MM.1S (cell line): ENCODE results near the gene XK.

ENCODE experiments used
- DNase-seq: peaks from one replicate; pipeline ENCODE4 v3.0.0-alpha.2; 2015
- H2AFZ ChIP-seq: fragments of 300-600 bp; sonication (generic); 2 replicates; pipeline ENCODE4 v1.6.0; 2016; ENCODE audit warnings: antibody characterized with exemption, low read length
- H3F3A ChIP-seq: fragments of 300-600 bp; sonication (generic); 2 replicates; pipeline ENCODE4 v1.6.1; 2016; ENCODE audit warnings: mild to moderate bottlenecking, antibody characterized with exemption, low read length, moderate library complexity, mixed read lengths; ENCODE audit not compliant: insufficient read depth
- H3K27ac ChIP-seq: fragments of 300-600 bp; sonication (generic); 2 replicates; pipeline ENCODE4 v1.5.1; 2016; ENCODE audit warnings: mild to moderate bottlenecking, low read length
- H3K27me3 ChIP-seq: fragments of 300-600 bp; sonication (generic); replicated peaks from 2 replicates; pipeline ENCODE4 v1.6.0; 2016; ENCODE audit warnings: low read length; ENCODE audit not compliant: insufficient read depth
- H3K36me3 ChIP-seq: fragments of 300-600 bp; sonication (generic); replicated peaks from 2 replicates; pipeline ENCODE4 v1.6.1; 2016; ENCODE audit warnings: mild to moderate bottlenecking, low read length, mixed read lengths; ENCODE audit not compliant: insufficient read depth
- H3K4me1 ChIP-seq: fragments of 300-600 bp; sonication (generic); 2 replicates; pipeline ENCODE4 v1.6.1; 2016; ENCODE audit warnings: low read length, mixed read lengths
- H3K4me2 ChIP-seq: fragments of 300-600 bp; sonication (generic); 2 replicates; pipeline ENCODE4 v1.6.0; 2016; ENCODE audit warnings: low read depth, low read length
- H3K4me3 ChIP-seq: fragments of 300-600 bp; sonication (generic); 2 replicates; pipeline ENCODE4 v1.5.1; 2016; ENCODE audit warnings: low read length, mixed read lengths
- H3K79me2 ChIP-seq: fragments of 300-600 bp; sonication (generic); 2 replicates; pipeline ENCODE4 v1.6.1; 2016; ENCODE audit warnings: mixed run types, low read length, mixed read lengths
- H3K9ac ChIP-seq: fragments of 300-600 bp; sonication (generic); 2 replicates; pipeline ENCODE4 v1.6.1; 2016; ENCODE audit warnings: low read length, mixed read lengths
- H3K9me2 ChIP-seq: fragments of 300-600 bp; sonication (generic); replicated peaks from 2 replicates; pipeline ENCODE4 v1.6.1; 2016; ENCODE audit warnings: mild to moderate bottlenecking, low read length, mixed read lengths; ENCODE audit not compliant: insufficient read depth
- H3K9me3 ChIP-seq: fragments of 300-600 bp; sonication (generic); replicated peaks from 2 replicates; pipeline ENCODE4 v1.6.1; 2016; ENCODE audit warnings: mild to moderate bottlenecking, low read length, mixed read lengths; ENCODE audit not compliant: insufficient read depth
- H4K20me1 ChIP-seq: fragments of 300-600 bp; sonication (generic); 2 replicates; pipeline ENCODE4 v1.6.1; 2016; ENCODE audit warnings: mild to moderate bottlenecking, low read length, moderate library complexity, mixed read lengths; ENCODE audit not compliant: insufficient read depth
- CTCF ChIP-seq: fragments of 300-600 bp; sonication (generic); IDR thresholded peaks from 2 replicates; pipeline ENCODE4 v1.5.1; 2016; ENCODE audit warnings: antibody characterized with exemption, low read length, mixed read lengths
- EZH2 ChIP-seq: fragments of 300-600 bp; sonication (generic); optimal IDR thresholded peaks from 2 replicates; pipeline ENCODE3; 2017; ENCODE audit warnings: low read depth, mild to moderate bottlenecking, antibody characterized with exemption, low read length, mixed read lengths
- EZH2phosphoT487 ChIP-seq: fragments of 300-600 bp; sonication (generic); IDR thresholded peaks from 2 replicates; pipeline ENCODE4 v1.6.1; 2018; ENCODE audit warnings: antibody characterized with exemption, low read length

The XK gene

GRCh38 chrX:37745835-37746217, 60.2 kb downstream of the XK start:
- no peak overlapping the region for H3K4me2 ChIP-seq
- H3F3A ChIP-seq = no peaks in the 10 kb centered on the region
- peaks cover 18% of the 10 kb centered on the region for H3K4me1 ChIP-seq
- H2AFZ ChIP-seq = no peak overlapping the region
- no peak for DNase-seq
- H4K20me1 ChIP-seq = no peaks in the 10 kb centered on the region
- no peaks in the 10 kb centered on the region for H3K27me3 ChIP-seq
- peak overlapping the region; percentile 8; the same call in 1 of the 2 replicates for H3K27ac ChIP-seq
- TF ChIP-seq EZH2phosphoT487 (no peak), EZH2 (no peak), CTCF (no peak)
- H3K9me3 ChIP-seq = no peaks in the 10 kb centered on the region
- H3K79me2 ChIP-seq = no peaks in the 10 kb centered on the region
- H3K9ac ChIP-seq = no peak overlapping the region
- H3K9me2 ChIP-seq = no peaks in the 10 kb centered on the region
- H3K36me3 ChIP-seq = no peaks in the 10 kb centered on the region
- H3K4me3 ChIP-seq = no peak overlapping the region

GRCh38 chrX:37746218-37746941, 60.8 kb downstream of the XK start:
- no peak overlapping the region for H3K4me2 ChIP-seq
- H3K4me3 ChIP-seq = no peak overlapping the region
- H3K36me3 ChIP-seq = no peaks in the 10 kb centered on the region
- H3K9me3 ChIP-seq = no peaks in the 10 kb centered on the region
- no peak overlapping the region for H2AFZ ChIP-seq
- DNase-seq = peak; percentile 24
- H3K9me2 ChIP-seq = no peaks in the 10 kb centered on the region
- H3K4me1 ChIP-seq = peaks cover 22% of the 10 kb centered on the region
- H4K20me1 ChIP-seq = no peaks in the 10 kb centered on the region
- no peaks in the 10 kb centered on the region for H3K79me2 ChIP-seq
- TF ChIP-seq CTCF (no peak), EZH2 (no peak), EZH2phosphoT487 (no peak)
- H3K9ac ChIP-seq = no peak overlapping the region
- H3K27me3 ChIP-seq = no peaks in the 10 kb centered on the region
- H3K27ac ChIP-seq = peak overlapping the region; percentile 8; the same call in 1 of the 2 replicates
- no peaks in the 10 kb centered on the region for H3F3A ChIP-seq

- H3K27me3 ChIP-seq = no peaks in the 10 kb centered on the region
Measured at GRCh38 chrX:37746951-37747350, 61.4 kb downstream of the XK start.

More at GRCh38 chrX:37746951-37747350, 61.4 kb downstream of the XK start:
- no peak overlapping the region for H2AFZ ChIP-seq
- no peak overlapping the region for H3K9ac ChIP-seq
- no peaks in the 10 kb centered on the region for H3K36me3 ChIP-seq
- no peak overlapping the region for H3K4me2 ChIP-seq
- TF ChIP-seq EZH2 (no peak), EZH2phosphoT487 (no peak), CTCF (no peak)
- H3K4me1 ChIP-seq = peaks cover 23% of the 10 kb centered on the region
- H3K9me2 ChIP-seq = no peaks in the 10 kb centered on the region
- H3K27ac ChIP-seq = no peak overlapping the region
- no peaks in the 10 kb centered on the region for H4K20me1 ChIP-seq
- no peaks in the 10 kb centered on the region for H3K79me2 ChIP-seq
- DNase-seq = no peak
- no peaks in the 10 kb centered on the region for H3F3A ChIP-seq
- no peak overlapping the region for H3K4me3 ChIP-seq
- H3K9me3 ChIP-seq = no peaks in the 10 kb centered on the region
